GM13977 (cell line): ENCODE data around the gene C12orf57.
A peak's percentile ranks its signal among the peaks of the same experiment; 100 is the strongest.

ENCODE experiments used
- DNase-seq: peaks from one replicate; pipeline ENCODE4 v3.0.0; 2012; ENCODE audit warnings: low spot score
- in situ Hi-C: fragments of 300-500 bp; cut with MboI; formaldehyde crosslinking; loops from one replicate; pipeline ENCODE4 v1.12.0; 2022; ENCODE audit warnings: low sequenced_read_pairs, low pct_unique_long_range_greater_than_20kb, mixed read lengths, inconsistent platforms; ENCODE audit not compliant: unreplicated experiment
- TF ChIP-seq, protein P1 (sequence below): IDR thresholded peaks from 2 replicates; pipeline ENCODE4 v1.5.1; 2012; ENCODE audit warnings: mild to moderate bottlenecking, control low read depth; ENCODE audit not compliant: insufficient read depth; ENCODE audit errors: extremely low read depth, missing control alignments

C12orf57 gene

DNA sequence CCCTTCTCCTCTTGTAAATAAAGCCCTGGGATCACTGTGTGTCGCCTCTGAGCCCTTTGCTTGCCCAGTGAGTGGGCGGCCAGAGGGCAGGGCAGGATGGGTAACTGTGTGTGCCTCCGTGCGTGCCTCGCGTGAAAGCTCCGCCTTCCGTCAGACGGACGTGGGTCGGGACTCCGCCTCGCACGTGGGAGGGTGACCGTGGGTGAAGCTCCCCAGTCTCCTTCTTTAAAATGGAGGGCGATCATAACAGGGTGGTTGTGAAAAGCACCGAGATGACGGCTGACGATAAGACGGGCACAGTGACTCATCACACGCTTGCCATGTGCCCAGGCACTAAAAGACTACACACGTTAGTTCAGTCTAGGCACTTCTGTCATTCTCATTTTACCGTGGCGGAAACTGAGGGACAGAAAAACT, 17.5 kb downstream of the C12orf57 start:
- TF ChIP-seq, protein P1, sequence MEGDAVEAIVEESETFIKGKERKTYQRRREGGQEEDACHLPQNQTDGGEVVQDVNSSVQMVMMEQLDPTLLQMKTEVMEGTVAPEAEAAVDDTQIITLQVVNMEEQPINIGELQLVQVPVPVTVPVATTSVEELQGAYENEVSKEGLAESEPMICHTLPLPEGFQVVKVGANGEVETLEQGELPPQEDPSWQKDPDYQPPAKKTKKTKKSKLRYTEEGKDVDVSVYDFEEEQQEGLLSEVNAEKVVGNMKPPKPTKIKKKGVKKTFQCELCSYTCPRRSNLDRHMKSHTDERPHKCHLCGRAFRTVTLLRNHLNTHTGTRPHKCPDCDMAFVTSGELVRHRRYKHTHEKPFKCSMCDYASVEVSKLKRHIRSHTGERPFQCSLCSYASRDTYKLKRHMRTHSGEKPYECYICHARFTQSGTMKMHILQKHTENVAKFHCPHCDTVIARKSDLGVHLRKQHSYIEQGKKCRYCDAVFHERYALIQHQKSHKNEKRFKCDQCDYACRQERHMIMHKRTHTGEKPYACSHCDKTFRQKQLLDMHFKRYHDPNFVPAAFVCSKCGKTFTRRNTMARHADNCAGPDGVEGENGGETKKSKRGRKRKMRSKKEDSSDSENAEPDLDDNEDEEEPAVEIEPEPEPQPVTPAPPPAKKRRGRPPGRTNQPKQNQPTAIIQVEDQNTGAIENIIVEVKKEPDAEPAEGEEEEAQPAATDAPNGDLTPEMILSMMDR, result no peak
- DNase-seq, result peak; percentile 73
- in situ Hi-C loops, result no loop called here

DNA sequence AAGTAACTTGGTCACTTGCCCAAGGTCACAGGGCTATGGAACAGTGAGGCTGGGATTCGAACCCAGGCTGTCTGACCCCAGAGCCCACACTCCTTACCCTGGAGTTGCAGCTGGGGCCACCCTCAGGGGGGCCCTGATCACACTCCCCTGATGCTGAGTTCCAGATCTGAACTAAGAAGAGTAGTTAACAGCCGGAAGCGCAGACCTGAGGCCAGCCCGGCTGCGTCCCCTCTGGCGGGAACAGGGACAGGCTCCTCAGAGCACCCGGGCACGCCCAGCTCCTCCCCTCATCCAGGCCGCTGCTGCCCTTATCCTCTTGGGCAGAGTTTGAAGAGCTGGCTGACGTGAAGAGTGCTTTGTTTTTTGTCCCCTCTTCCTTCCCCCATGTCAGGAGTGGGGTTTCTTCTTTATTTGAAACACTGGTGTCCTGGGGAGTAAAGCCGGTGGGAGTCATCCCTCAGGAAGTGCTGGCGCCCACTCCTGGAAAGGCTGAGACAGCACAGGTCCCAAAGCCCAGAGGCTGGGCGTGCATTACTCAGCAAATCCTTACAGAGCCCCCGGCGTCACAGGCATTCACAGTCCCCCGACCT, 18.0 kb downstream of the C12orf57 start:
- DNase-seq, result peak; percentile 68
- in situ Hi-C loops, result no loop called here
- TF ChIP-seq, protein P1, result peak; percentile 31

DNA sequence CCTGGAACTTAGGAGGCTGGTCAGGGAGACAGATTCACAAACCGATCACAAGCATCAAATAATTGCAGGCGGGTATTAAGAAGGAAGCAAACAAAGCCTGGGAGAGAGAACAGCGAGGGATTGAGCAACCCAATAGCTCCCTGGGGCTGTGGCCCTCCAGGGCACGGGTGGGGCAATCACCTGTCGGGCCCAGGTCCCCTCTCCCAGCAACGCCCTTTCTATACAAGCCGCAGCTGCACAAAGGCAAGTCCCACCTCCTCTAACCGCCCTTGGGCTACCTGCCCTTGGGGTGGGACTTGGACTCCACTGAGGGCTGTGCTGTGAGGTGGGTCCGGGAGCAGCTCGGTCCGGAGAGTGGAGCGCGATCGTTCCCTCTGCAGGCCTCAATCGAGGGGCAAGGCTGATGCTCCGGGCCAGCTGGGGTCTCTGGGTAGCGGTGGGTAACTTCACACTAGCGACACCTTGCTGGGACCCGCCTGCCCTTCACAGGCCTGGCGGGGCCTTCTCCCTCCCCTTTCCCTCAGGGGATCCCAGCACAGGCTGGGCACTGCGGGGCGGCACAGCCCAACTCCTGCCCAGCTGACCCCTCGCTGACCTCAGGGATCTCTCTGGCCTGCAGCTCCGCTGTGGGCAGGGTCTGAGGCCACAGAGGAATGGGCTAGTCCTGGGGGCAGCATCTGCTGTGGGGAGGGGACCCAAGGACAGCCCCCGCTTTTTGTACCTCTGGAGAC, 18.6 kb downstream of the C12orf57 start:
- DNase-seq, result no peak
- in situ Hi-C loops, result no loop called here
- TF ChIP-seq, protein P1, result no peak

DNA sequence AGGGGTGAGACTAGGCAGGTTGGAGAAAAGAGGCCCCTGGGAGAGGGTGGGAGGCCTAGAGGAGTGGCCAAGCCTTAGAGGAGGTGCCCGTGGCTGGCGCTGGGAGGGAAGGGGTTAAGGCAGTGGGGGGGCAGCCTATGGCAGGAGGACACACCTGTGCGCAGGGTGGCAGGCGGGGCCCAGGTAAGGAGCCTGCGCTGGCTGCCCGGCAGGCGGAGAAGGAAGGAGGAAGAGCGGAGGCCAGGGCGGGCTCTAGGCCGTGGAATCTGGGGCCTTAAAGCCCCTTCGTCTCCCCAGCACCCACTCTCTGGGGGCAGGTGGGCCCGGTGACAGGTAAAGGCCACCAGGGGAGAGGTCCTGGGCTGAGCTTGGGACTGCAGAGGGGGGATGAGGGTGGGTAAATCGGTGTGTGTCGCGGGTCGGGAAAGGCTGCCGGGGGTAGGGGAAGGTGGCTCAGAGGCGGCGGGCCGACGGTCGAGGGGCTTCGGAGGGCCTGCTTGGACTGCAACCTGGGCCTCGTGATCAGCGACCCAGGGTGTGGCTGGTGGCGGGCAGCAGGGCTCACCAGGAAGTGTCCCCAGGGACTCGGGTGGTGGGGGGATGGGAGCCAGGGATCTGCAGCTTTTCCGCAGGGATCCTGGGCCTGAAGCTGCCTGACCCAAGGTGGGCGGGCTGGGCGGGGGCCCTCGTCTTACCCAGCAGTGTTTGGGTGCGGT, 19.4 kb downstream of the C12orf57 start:
- TF ChIP-seq, protein P1, result no peak

DNA sequence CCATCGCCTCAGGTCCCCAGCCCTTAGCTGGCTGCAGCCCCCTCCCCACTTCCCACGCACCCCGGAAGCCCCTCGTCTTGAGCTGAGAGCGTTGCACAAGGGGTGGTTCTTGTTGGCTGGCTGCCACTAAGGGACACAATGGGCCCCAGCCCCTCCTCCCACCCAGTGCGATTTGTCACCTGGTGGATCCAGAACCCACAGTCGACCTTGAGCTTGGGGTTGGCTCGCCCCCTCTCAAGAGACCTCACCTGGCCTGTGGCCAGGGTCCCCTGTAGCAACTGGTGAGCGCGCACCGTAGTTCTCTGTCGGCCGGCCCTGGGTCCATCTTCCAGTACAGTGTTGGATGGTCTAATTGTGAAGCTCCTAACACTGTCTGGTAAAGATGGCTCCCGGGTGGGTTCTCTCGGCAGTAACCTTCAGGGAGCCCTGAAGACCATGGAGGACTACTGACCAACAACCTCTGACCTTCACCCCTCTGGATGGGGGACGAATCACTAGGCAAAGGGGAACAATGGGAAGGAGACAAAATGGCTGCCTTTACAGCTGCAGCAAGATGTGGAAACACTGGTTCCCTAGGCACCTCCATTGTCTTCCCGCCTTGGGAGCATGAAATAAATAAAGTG, 20.1 kb downstream of the C12orf57 start:
- in situ Hi-C loops, result no loop called here
- TF ChIP-seq, protein P1, result no peak
- DNase-seq, result no peak

More for the DNA sequence above, 19.4 kb downstream of the C12orf57 start:
- in situ Hi-C loops, result no loop called here
- no peak for DNase-seq

DNA sequence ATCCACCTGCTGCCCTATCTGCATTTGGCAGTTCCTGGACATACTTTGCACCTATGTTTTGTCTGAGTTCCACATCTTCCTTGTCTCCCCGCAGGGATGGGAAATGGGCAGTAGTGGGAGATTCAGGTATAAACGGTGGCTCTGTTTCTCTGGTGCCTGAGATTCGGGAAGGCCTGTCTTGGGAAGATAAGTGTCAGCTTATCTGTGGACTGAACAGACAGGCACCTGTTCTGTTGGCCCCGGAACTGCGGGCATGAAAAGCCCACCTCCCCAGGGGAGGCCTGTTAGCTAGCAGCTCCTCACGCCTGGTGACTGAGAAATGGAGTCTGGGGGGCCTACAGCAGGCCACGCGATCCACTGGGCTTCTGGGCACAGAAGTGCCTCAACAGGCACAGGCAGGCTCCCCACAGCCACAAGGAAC, 20.8 kb downstream of the C12orf57 start:
- TF ChIP-seq, protein P1, result no peak
- in situ Hi-C loops, result no loop called here
- DNase-seq, result no peak
